Heart left ventricle (tissue), 13 donors: Measurements from ENCODE around the gene VSIG10L.

Experiments
- CTCF ChIP-seq, 12 donors: fragments of 200-600 bp; sonication (generic) in 4 of 12; IDR thresholded peaks; one replicate each; pipeline versions ENCODE4 v1.5.0 to v1.8.0; 2018 to 2022; ENCODE audit warnings: antibody characterized with exemption in 12 of 12, mild to moderate bottlenecking in 5 of 12
- POLR2A ChIP-seq, 2 donors: fragments of 450-650 bp; IDR thresholded peaks; one replicate each; pipeline ENCODE4 v1.6.1; 2017; ENCODE audit warnings: antibody characterized with exemption in 2 of 2, mild to moderate bottlenecking in 2 of 2, moderate library complexity in 2 of 2
- donor health status: ischemic (EF 13 %, LVEDD 7.1; RV severe dilation, severe dysfunction).
- donor health status: DM: no; HTN: yes; CAD: no.
- donor health status: DM: no; HTN: no; CAD: no.
- donor health status: ischemic (EF 25% LVEDD 6.9; RV normal size, moderate dysfunction).
- donor health status: ischemic (EF 25% LVEDD 5.7; RV mildly dilated, moderate dysfunction).
- donor health status: ischemic (EF 35%, LVEDD 5.7; RV mildly dilated, moderate dysfunction).
- donor health status: nonischemic (EF 11% LVEDD 7.7; RV severe dilation, severe dysfunction).
- donor health status: DM: yes; HTN: yes; CAD: no.
- donor health status: PGD.
- donor health status: ischemic (EF 29% LVEDD 5.4; RV normal size, mild dysfunction).
- donor health status: nonischemic (EF 23%, LVEDD 6.1; RV moderate dilation, normal function).

- TF ChIP-seq POLR2A (IDR thresholded peaks at IDR 0.05): no peak
- TF ChIP-seq CTCF (IDR thresholded peaks at IDR 0.05): no peak
Measured at GRCh38 chr19:51346742-51347141, 4.8 kb upstream of the VSIG10L start.
